DOHH2 (cell line): ENCODE measurements around the gene FZD8.

Experiments
- EZH2phosphoT487 ChIP-seq: fragments of 200-600 bp; sonication (generic); IDR thresholded peaks from 2 replicates; pipeline ENCODE4 v1.6.1; 2017; ENCODE audit warnings: borderline replicate concordance, mild to moderate bottlenecking, antibody characterized with exemption, low read length, moderate library complexity, mixed read lengths
- TF ChIP-seq, protein P1 (sequence below): fragments of 200-600 bp; sonication (generic); IDR thresholded peaks from one replicate; pipeline ENCODE4 v1.5.1; 2014; ENCODE audit warnings: antibody characterized with exemption, mild to moderate bottlenecking, low read depth, low read length; ENCODE audit not compliant: poor library complexity, severe bottlenecking

GRCh38 chr10:35659456-35659855 is 17.4 kb upstream of the FZD8 start:
- TF ChIP-seq, protein P1, sequence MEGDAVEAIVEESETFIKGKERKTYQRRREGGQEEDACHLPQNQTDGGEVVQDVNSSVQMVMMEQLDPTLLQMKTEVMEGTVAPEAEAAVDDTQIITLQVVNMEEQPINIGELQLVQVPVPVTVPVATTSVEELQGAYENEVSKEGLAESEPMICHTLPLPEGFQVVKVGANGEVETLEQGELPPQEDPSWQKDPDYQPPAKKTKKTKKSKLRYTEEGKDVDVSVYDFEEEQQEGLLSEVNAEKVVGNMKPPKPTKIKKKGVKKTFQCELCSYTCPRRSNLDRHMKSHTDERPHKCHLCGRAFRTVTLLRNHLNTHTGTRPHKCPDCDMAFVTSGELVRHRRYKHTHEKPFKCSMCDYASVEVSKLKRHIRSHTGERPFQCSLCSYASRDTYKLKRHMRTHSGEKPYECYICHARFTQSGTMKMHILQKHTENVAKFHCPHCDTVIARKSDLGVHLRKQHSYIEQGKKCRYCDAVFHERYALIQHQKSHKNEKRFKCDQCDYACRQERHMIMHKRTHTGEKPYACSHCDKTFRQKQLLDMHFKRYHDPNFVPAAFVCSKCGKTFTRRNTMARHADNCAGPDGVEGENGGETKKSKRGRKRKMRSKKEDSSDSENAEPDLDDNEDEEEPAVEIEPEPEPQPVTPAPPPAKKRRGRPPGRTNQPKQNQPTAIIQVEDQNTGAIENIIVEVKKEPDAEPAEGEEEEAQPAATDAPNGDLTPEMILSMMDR = no peak
- no peak for TF ChIP-seq EZH2phosphoT487
